Liver (tissue), 9 donors: ENCODE measurements around the gene CAMKV. TPM values are rescaled to one million over a fixed set of nuclear protein-coding genes. Genes with fewer than 3 reads are reported as not detected.
"Not testable (repeated sequence)": the region's sequence is repeated elsewhere in the genome, so short reads cannot be mapped to it uniquely, and the experiment has no call there.

Experiments used
- DNase-seq: peaks from one replicate; pipeline ENCODE4 v3.0.0-alpha.2; 2017; ENCODE audit warnings: low spot score
- H3K27ac ChIP-seq, 2 donors: one replicate each; pipeline ENCODE4 v1.7.0; 2013; ENCODE audit warnings: inconsistent platforms in 2 of 2, low read length in 2 of 2, control low read depth in 1 of 2, low read depth in 1 of 2, mild to moderate bottlenecking in 1 of 2
- H3K27me3 ChIP-seq, 4 donors: one replicate each; pipeline versions ENCODE4 v1.6.1 to v1.7.0; 2013; ENCODE audit warnings: low read length in 3 of 4, inconsistent platforms in 1 of 4, mild to moderate bottlenecking in 1 of 4, moderate library complexity in 1 of 4; ENCODE audit not compliant: control insufficient read depth in 4 of 4, insufficient read depth in 4 of 4
- H3K36me3 ChIP-seq, 4 donors: one replicate each; pipeline versions ENCODE4 v1.6.1 to v1.7.0; 2013; ENCODE audit warnings: low read length in 3 of 4, mild to moderate bottlenecking in 3 of 4, low read depth in 1 of 4, moderate library complexity in 1 of 4; ENCODE audit not compliant: control insufficient read depth in 4 of 4, insufficient read depth in 3 of 4
- H3K4me1 ChIP-seq, 4 donors: one replicate each; pipeline versions ENCODE4 v1.6.1 to v1.7.0; 2013; ENCODE audit warnings: low read length in 3 of 4, mild to moderate bottlenecking in 3 of 4, moderate library complexity in 1 of 4; ENCODE audit not compliant: control insufficient read depth in 4 of 4, insufficient read depth in 4 of 4
- H3K4me3 ChIP-seq, 3 donors: one replicate each; pipeline versions ENCODE4 v1.6.1 to v1.7.0; 2013; ENCODE audit warnings: low read length in 3 of 3, control low read depth in 1 of 3, low read depth in 1 of 3, mild to moderate bottlenecking in 1 of 3
- H3K9ac ChIP-seq, 2 donors: one replicate each; pipeline ENCODE4 v1.7.0; 2013; ENCODE audit warnings: low read length in 2 of 2, mild to moderate bottlenecking in 2 of 2, moderate library complexity in 2 of 2, control low read depth in 1 of 2, low read depth in 1 of 2
- H3K9me3 ChIP-seq, 4 donors: one replicate each; pipeline versions ENCODE4 v1.6.1 to v1.7.0; 2013; ENCODE audit warnings: low read length in 3 of 4; ENCODE audit not compliant: control insufficient read depth in 4 of 4
- FOXA1 ChIP-seq: IDR thresholded peaks from 2 replicates; pipeline ENCODE4 v1.6.1; 2016; ENCODE audit warnings: antibody characterized with exemption
- FOXA2 ChIP-seq: IDR thresholded peaks from 2 replicates; pipeline ENCODE4 v1.6.1; 2016; ENCODE audit warnings: antibody characterized with exemption
- GABPA ChIP-seq, 2 donors: IDR thresholded peaks in 1 of 2; conservative IDR thresholded peaks in 1 of 2; 2 replicates each; pipeline ENCODE4 v1.6.1; 2016; ENCODE audit warnings: antibody characterized with exemption in 2 of 2, mild to moderate bottlenecking in 1 of 2, moderate library complexity in 1 of 2
- HNF4G ChIP-seq: IDR thresholded peaks from 2 replicates; pipeline ENCODE4 v1.6.1; 2016; ENCODE audit warnings: antibody characterized with exemption
- JUND ChIP-seq, 2 donors: IDR thresholded peaks; 2 replicates each; pipeline ENCODE4 v1.6.1; 2016; ENCODE audit warnings: antibody characterized with exemption in 2 of 2
- RAD21 ChIP-seq, 2 donors: IDR thresholded peaks; 2 replicates each; pipeline ENCODE4 v1.6.1; 2016; ENCODE audit warnings: antibody characterized with exemption in 2 of 2, mild to moderate bottlenecking in 2 of 2
- RXRA ChIP-seq, 2 donors: IDR thresholded peaks; 2 replicates each; pipeline ENCODE4 v1.6.1; 2017 to 2018; ENCODE audit warnings: antibody characterized with exemption in 2 of 2, mild to moderate bottlenecking in 1 of 2
- SP1 ChIP-seq: IDR thresholded peaks from 2 replicates; pipeline ENCODE4 v1.6.1; 2018; ENCODE audit warnings: antibody characterized with exemption, mild to moderate bottlenecking
- YY1 ChIP-seq: IDR thresholded peaks from 2 replicates; pipeline ENCODE4 v1.6.1; 2016; ENCODE audit warnings: antibody characterized with exemption, mild to moderate bottlenecking
- WGBS: extraction: QIAGEN DNeasy Blood & Tissue Kit; methylation state at CpG from one replicate; pipeline ENCODE4 v1.1.7; 2013; 5-methylcytosine and 5-hydroxymethylcytosine counted together
- polyA plus RNA-seq, 2 donors: library from polyadenylated mRNA; stranded (reverse) in 1 of 2; unstranded in 1 of 2; fragments of 200-250 nt in 1 of 2; fragments of >200 nt in 1 of 2; fragmentation: Nextera tagmentation in 1 of 2; extraction: Ambion mirVana in 1 of 2; gene quantifications; one replicate each; pipeline versions ENCODE4 v1.2.1 to v1.2.3, GENCODE V29; 2013 to 2015
- total RNA-seq, 2 donors: library from RNA; depleted of rRNA; stranded (reverse); fragments of >200 nt; gene quantifications; one replicate each; pipeline ENCODE4 v1.2.3, GENCODE V29; 2014
- TF ChIP-seq, protein P1 (sequence below): fragments of 150-350 bp; IDR thresholded peaks from 2 replicates; pipeline ENCODE4 v1.5.1; 2017; ENCODE audit warnings: improper control_type of control experiment, low read depth, low read length; ENCODE audit not compliant: missing input control
- TF ChIP-seq, protein P2 (sequence below): IDR thresholded peaks from 2 replicates; pipeline ENCODE4 v1.6.1; 2016; ENCODE audit warnings: antibody characterized with exemption, mild to moderate bottlenecking
- donor health status: healthy.
- donor health status: healthy.
- donor health status: healthy.
- donor health status: healthy.
- donor health status: healthy.

CAMKV gene
- total and polyA plus RNA-seq, 4 donors, result not detected

DNA sequence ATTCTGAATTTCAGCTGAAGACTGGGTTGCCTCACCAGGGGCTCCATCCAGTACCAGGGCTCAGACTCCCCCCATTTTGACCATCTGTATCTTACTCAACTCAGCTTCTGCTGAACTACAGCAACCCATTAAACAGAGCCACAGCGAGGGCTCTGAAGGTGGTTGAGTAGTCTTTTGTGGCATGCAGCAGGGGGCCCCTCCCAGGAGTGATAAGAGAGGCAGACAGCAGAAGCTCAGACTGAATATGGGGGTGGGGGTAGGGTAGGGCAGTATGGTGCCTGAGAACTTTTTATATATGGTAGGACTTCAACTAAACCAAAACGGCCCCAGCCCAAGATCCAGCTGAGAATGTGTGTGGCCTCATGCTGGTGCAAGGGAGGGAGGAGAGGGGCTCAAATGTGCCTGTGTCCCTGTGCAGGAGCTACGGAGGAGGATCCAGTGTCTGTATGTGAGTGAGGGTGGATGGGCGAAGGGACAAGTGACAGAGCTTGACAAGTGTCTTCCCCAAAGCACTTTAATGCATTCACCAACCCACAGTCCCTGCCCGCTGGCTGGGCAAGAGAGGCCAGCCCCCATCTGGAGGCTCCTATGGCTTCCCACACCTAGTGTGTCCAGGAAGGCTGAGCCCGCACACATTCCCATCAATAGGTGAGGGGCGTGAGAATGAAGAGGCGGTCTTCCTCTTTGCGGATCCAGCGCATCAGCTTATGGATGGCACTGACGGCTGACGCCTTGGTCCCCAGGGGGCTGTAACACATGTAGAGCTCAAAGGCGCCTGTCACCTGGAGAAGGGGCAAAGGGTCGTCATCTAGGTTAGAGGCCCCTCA, 38.9 kb upstream of the CAMKV start:
- peaks cover 4 to 12% (median 6%) of the 10 kb centered on the region in 4 donors for H3K4me1 ChIP-seq
- no peaks in the 10 kb centered on the region for H3K27me3 ChIP-seq
- peaks cover 2 to 41% (median 6%) of the 10 kb centered on the region in 4 donors for H3K36me3 ChIP-seq
- no peaks in the 10 kb centered on the region for H3K9me3 ChIP-seq
- TF ChIP-seq HNF4G, result no peak
- no peak for TF ChIP-seq RXRA (IDR thresholded peaks at IDR 0.05)
- TF ChIP-seq, protein P1, sequence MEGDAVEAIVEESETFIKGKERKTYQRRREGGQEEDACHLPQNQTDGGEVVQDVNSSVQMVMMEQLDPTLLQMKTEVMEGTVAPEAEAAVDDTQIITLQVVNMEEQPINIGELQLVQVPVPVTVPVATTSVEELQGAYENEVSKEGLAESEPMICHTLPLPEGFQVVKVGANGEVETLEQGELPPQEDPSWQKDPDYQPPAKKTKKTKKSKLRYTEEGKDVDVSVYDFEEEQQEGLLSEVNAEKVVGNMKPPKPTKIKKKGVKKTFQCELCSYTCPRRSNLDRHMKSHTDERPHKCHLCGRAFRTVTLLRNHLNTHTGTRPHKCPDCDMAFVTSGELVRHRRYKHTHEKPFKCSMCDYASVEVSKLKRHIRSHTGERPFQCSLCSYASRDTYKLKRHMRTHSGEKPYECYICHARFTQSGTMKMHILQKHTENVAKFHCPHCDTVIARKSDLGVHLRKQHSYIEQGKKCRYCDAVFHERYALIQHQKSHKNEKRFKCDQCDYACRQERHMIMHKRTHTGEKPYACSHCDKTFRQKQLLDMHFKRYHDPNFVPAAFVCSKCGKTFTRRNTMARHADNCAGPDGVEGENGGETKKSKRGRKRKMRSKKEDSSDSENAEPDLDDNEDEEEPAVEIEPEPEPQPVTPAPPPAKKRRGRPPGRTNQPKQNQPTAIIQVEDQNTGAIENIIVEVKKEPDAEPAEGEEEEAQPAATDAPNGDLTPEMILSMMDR, result no peak
- TF ChIP-seq, protein P2, sequence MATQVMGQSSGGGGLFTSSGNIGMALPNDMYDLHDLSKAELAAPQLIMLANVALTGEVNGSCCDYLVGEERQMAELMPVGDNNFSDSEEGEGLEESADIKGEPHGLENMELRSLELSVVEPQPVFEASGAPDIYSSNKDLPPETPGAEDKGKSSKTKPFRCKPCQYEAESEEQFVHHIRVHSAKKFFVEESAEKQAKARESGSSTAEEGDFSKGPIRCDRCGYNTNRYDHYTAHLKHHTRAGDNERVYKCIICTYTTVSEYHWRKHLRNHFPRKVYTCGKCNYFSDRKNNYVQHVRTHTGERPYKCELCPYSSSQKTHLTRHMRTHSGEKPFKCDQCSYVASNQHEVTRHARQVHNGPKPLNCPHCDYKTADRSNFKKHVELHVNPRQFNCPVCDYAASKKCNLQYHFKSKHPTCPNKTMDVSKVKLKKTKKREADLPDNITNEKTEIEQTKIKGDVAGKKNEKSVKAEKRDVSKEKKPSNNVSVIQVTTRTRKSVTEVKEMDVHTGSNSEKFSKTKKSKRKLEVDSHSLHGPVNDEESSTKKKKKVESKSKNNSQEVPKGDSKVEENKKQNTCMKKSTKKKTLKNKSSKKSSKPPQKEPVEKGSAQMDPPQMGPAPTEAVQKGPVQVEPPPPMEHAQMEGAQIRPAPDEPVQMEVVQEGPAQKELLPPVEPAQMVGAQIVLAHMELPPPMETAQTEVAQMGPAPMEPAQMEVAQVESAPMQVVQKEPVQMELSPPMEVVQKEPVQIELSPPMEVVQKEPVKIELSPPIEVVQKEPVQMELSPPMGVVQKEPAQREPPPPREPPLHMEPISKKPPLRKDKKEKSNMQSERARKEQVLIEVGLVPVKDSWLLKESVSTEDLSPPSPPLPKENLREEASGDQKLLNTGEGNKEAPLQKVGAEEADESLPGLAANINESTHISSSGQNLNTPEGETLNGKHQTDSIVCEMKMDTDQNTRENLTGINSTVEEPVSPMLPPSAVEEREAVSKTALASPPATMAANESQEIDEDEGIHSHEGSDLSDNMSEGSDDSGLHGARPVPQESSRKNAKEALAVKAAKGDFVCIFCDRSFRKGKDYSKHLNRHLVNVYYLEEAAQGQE, result no peak
- no peak for TF ChIP-seq YY1
- TF ChIP-seq RAD21 (IDR thresholded peaks at IDR 0.05), result no peak
- no peak overlapping the region for H3K9ac ChIP-seq
- H3K4me3 ChIP-seq, result no peak overlapping the region
- 96% methylated on average over 14 of the region's 14 CpGs for WGBS
- H3K27ac ChIP-seq, result no peak overlapping the region
- DNase-seq, result no peak

DNA sequence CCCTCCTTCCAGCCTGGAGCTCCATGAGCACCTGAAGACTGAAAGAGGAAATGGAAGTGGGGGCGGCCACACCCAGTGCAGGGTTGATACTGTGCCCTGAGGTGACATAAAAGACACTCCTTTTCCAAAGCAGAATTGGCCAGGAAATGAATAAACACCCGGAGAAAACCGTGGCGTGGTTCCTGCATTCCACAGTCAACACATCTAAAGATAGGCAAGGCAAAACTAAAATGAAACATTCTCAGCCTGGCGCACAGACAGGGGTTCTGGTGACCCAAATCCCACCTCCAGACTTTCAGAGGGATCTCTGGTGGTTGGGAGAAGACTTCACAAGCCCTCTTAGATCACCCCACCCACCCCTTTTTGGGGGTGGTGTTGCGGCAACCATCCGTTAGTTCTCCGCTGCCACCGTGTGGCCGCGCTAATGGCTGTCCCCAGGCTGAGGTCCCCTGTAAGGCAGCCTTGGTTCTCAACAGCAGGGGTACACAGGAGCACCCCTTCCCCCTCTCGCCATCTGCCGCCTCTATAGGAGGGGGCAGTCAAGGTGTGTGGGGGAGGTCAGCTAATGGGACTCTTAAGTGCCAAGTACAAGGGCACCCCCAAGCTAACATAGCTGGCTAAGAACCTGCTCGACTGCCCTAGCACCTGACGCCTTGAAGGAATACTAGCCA, 36.5 kb upstream of the CAMKV start:
- no peak overlapping the region for H3K9ac ChIP-seq
- TF ChIP-seq, protein P1, result peak; percentile 50
- TF ChIP-seq GABPA (IDR thresholded peaks at IDR 0.05 in 1 of 2, conservative IDR thresholded peaks at IDR 0.05 in 1 of 2) (no peak), FOXA1 (no peak), JUND (IDR thresholded peaks at IDR 0.05) (no peak), FOXA2 (no peak), SP1 (no peak), RAD21 (IDR thresholded peaks at IDR 0.05) (peak; percentile 70 to 81)
- TF ChIP-seq, protein P2, result no peak
- 22% methylated on average over 15 of the region's 15 CpGs for WGBS
- peaks cover 0 to 20% (median 2%) of the 10 kb centered on the region in 4 donors for H3K36me3 ChIP-seq
- no peak overlapping the region for H3K27ac ChIP-seq
- H3K27me3 ChIP-seq, result no peaks in the 10 kb centered on the region
- H3K9me3 ChIP-seq, result no peaks in the 10 kb centered on the region
- H3K4me3 ChIP-seq, result no peak overlapping the region
- peaks cover 4 to 14% (median 6%) of the 10 kb centered on the region in 4 donors for H3K4me1 ChIP-seq
- DNase-seq, result peak; percentile 49

DNA sequence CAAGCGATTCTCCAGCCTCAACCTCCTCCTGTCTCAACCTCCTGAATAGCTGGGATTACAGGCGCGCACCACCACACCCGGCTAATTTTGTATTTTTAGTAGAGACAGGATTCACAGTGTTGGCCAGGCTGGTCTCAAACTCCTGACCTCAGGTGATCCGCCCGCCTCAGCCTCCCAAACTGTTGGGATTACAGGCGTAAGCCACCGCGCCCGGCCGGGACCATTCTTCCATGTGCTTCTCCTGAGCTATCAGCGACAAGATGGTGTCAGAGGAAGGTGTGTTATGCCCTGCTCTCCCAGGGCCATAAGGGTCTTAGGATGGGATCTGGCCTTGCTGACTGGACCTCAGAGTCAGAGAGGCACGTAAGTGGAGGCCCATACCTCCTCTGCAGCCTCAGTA, 34.7 kb upstream of the CAMKV start:
- not testable (repeated sequence) for H3K27ac ChIP-seq, H3K27me3 ChIP-seq, H3K4me3 ChIP-seq, H3K9me3 ChIP-seq, H3K36me3 ChIP-seq, H3K9ac ChIP-seq, DNase-seq
- WGBS, result 96% methylated on average over 13 of the region's 13 CpGs
- peaks cover 4 to 14% (median 6%) of the 10 kb centered on the region in 4 donors for H3K4me1 ChIP-seq
